OCI-LY7 (cell line): ENCODE measurements around the gene TIGD2. TPM values are rescaled to one million over a fixed set of nuclear protein-coding genes. Genes with fewer than 3 reads are reported as not detected.

ENCODE experiments used
- BruUV-seq: library from RNA; stranded (reverse); fragments of 400-500 nt; replicated peaks from 2 replicates; lab custom pipeline; 2021; lab: Mats Ljungman, UMichigan
- CTCF ChIA-PET: fragments of 300-600 bp; sonication (Branson Sonifier 250); formaldehyde crosslinking; loops from one replicate; lab custom pipeline; 2022; ENCODE audit warnings: antibody characterized with exemption; ENCODE audit not compliant: unreplicated experiment; lab: Charles Lee
- POLR2A ChIA-PET: fragments of 300-600 bp; sonication (Branson Sonifier 250); formaldehyde crosslinking; loops from one replicate; lab custom pipeline; 2022; ENCODE audit warnings: antibody characterized with exemption; lab: Charles Lee
- DNase-seq: peaks from one replicate; pipeline ENCODE4 v3.0.0-alpha.2; 2015; ENCODE audit warnings: low spot score
- H2AFZ ChIP-seq: fragments of 200-600 bp; sonication (generic), shearing (Covaris generic); 2 replicates; pipeline ENCODE4 v1.6.1; 2014; ENCODE audit warnings: mild to moderate bottlenecking, antibody characterized with exemption, low read length, moderate library complexity
- H3K27ac ChIP-seq: fragments of 200-600 bp; sonication (generic); 2 replicates; pipeline ENCODE4 v1.5.1; 2014; ENCODE audit warnings: mixed run types, low read depth, mild to moderate bottlenecking, moderate library complexity, low read length, inconsistent platforms; ENCODE audit not compliant: poor library complexity, severe bottlenecking
- H3K36me3 ChIP-seq: fragments of 200-600 bp; sonication (generic); 2 replicates; pipeline ENCODE4 v1.6.1; 2014; ENCODE audit warnings: mild to moderate bottlenecking, antibody characterized with exemption, low read length, moderate library complexity, mixed read lengths; ENCODE audit not compliant: insufficient read depth
- H3K4me1 ChIP-seq: fragments of 200-600 bp; sonication (generic); 2 replicates; pipeline ENCODE4 v1.5.1; 2014; ENCODE audit warnings: mild to moderate bottlenecking, low read length; ENCODE audit not compliant: insufficient read depth, poor library complexity, severe bottlenecking
- H3K4me2 ChIP-seq: fragments of 200-600 bp; sonication (generic); 2 replicates; pipeline ENCODE4 v1.6.1; 2014; ENCODE audit warnings: mild to moderate bottlenecking, low read length
- H3K4me3 ChIP-seq: fragments of 200-600 bp; sonication (generic); 2 replicates; pipeline ENCODE4 v1.5.1; 2014; ENCODE audit warnings: mild to moderate bottlenecking, low read depth, low read length; ENCODE audit not compliant: poor library complexity, severe bottlenecking
- H3K79me2 ChIP-seq: fragments of 200-600 bp; sonication (generic); 2 replicates; pipeline ENCODE4 v1.6.1; 2016; ENCODE audit warnings: low read depth, mild to moderate bottlenecking, low read length, moderate library complexity, mixed read lengths; ENCODE audit not compliant: insufficient read depth
- H3K9me2 ChIP-seq: fragments of 200-600 bp; sonication (generic); 2 replicates; pipeline ENCODE4 v1.6.1; 2016; ENCODE audit warnings: mild to moderate bottlenecking, low read length, mixed read lengths; ENCODE audit not compliant: insufficient read depth
- H3K9me3 ChIP-seq: fragments of 200-600 bp; sonication (generic); 2 replicates; pipeline ENCODE4 v1.6.1; 2014; ENCODE audit warnings: mild to moderate bottlenecking, mixed run types, low read length, mixed read lengths
- H4K20me1 ChIP-seq: fragments of 200-600 bp; sonication (generic); 2 replicates; pipeline ENCODE4 v1.6.1; 2014; ENCODE audit warnings: mild to moderate bottlenecking, antibody characterized with exemption, low read length, moderate library complexity, mixed read lengths; ENCODE audit not compliant: insufficient read depth
- CTCF ChIP-seq: fragments of 200-600 bp; sonication (generic); conservative IDR thresholded peaks from 2 replicates; pipeline ENCODE4 v1.5.1; 2014; ENCODE audit warnings: mild to moderate bottlenecking, antibody characterized with exemption, low read length, moderate library complexity, mixed read lengths
- EZH2phosphoT487 ChIP-seq: fragments of 200-600 bp; sonication (generic); IDR thresholded peaks from 2 replicates; pipeline ENCODE4 v1.6.1; 2018; ENCODE audit warnings: low read depth, borderline replicate concordance, mild to moderate bottlenecking, mixed run types, antibody characterized with exemption, low read length, moderate library complexity, mixed read lengths
- intact Hi-C: fragments of 100-400 bp; cut with micrococcal nuclease; formaldehyde crosslinking; loops from one replicate; pipeline ENCODE4 v1.10.0; 2022; ENCODE audit not compliant: unreplicated experiment
- total RNA-seq, 2 experiments: library from RNA; depleted of rRNA in 1 of 2; stranded (reverse); fragments of >200 nt in 1 of 2; shearing (Covaris generic) in 1 of 2; gene quantifications; 2 replicates each; pipeline ENCODE4 v1.2.3, GENCODE V29; 2014 to 2022

Gene TIGD2
- total RNA-seq, 2 experiments from 2014 or later: 6.3 to 10.0 TPM

GRCh38 chr4:89125901-89126782 lies 14.8 kb downstream of the TIGD2 start:
- Histone ChIP-seq H3K79me2 (no peaks in the 10 kb centered on the region), H3K4me2 (no peak overlapping the region), H3K9me2 (no peaks in the 10 kb centered on the region), H3K4me1 (no peaks in the 10 kb centered on the region), H3K27ac (no peak overlapping the region), H2AFZ (no peak overlapping the region), H3K4me3 (no peak overlapping the region), H3K9me3 (no peaks in the 10 kb centered on the region), H4K20me1 (no peaks in the 10 kb centered on the region), H3K36me3 (no peaks in the 10 kb centered on the region)
- CTCF ChIA-PET: interaction anchor here (0.6 kb wide), 1 partner anchor 1851 kb away, joined by 3 read pairs; no protein-coding TSS in a partner anchor
- no TSS peak for BruUV-seq
- POLR2A ChIA-PET: no interaction called here
- intact Hi-C loops: no loop called here
- TF ChIP-seq EZH2phosphoT487 (no peak), CTCF (no peak)
- no peak for DNase-seq

- no peaks in the 10 kb centered on the region for H3K36me3 ChIP-seq
- no peak for TF ChIP-seq CTCF
- TF ChIP-seq EZH2phosphoT487: no peak
- no TSS peak for BruUV-seq
- no peaks in the 10 kb centered on the region for H3K79me2 ChIP-seq
- DNase-seq: no peak
- ChIA-PET POLR2A (interaction anchor here (0.6 kb wide), 1 partner anchor 476 kb away, joined by 5 read pairs; no protein-coding TSS in a partner anchor), CTCF (no interaction called here)
- no peak overlapping the region for H3K27ac ChIP-seq
- no peaks in the 10 kb centered on the region for H4K20me1 ChIP-seq
- H3K9me2 ChIP-seq: no peaks in the 10 kb centered on the region
- no peaks in the 10 kb centered on the region for H3K9me3 ChIP-seq
- no peak overlapping the region for H2AFZ ChIP-seq
- intact Hi-C loops: no loop called here
- no peaks in the 10 kb centered on the region for H3K4me1 ChIP-seq
- H3K4me3 ChIP-seq: no peak overlapping the region
- no peak overlapping the region for H3K4me2 ChIP-seq
Measured at GRCh38 chr4:89129080-89129640, 17.8 kb downstream of the TIGD2 start.
